ENCODE measurements around the gene MESP1. TPM values are rescaled to one million over a fixed set of nuclear protein-coding genes. Genes with fewer than 3 reads are reported as not detected.

MESP1 gene
- polyA plus RNA-seq, 1 donor (not counting 4 experiments of a cell fraction or from before 2014, with no cell fraction given): not detected

- no peak overlapping the region for H2AFZ ChIP-seq (ENCODE audit: control insufficient read depth, low read length)
- no peak for FAIRE-seq
- H4K20me1 ChIP-seq (ENCODE audit: control insufficient read depth, extremely low read depth, insufficient read depth, low read length): no peaks in the 10 kb centered on the region
- peaks cover 4% of the 10 kb centered on the region for H3K4me1 ChIP-seq (ENCODE audit: control insufficient read depth, extremely low read depth, insufficient read depth, low read length)
- TF ChIP-seq EZH2 (IDR thresholded peaks at IDR 0.05; ENCODE audit: low read length): no peak
- TF ChIP-seq CTCF (optimal IDR thresholded peaks at IDR 0.05 in 1 of 3, IDR thresholded peaks at IDR 0.05 in 1 of 3, conservative IDR thresholded peaks at IDR 0.05 in 1 of 3; ENCODE audit: extremely low read depth in 1 of 3, insufficient read depth in 2 of 3, low read length in 3 of 3): no peak
- no peaks in the 10 kb centered on the region for H3K36me3 ChIP-seq (ENCODE audit: control insufficient read depth in 2 of 2, extremely low read depth in 1 of 2, insufficient read depth in 2 of 2, low read length in 2 of 2)
- H3K9me1 ChIP-seq (ENCODE audit: control insufficient read depth, extremely low read depth, insufficient read depth, low read length): no peaks in the 10 kb centered on the region
- peaks cover 7% of the 10 kb centered on the region for H3K27me3 ChIP-seq (ENCODE audit: control insufficient read depth, extremely low read depth, insufficient read depth, low read length)
- no peak overlapping the region for H3K4me3 ChIP-seq (ENCODE audit: control insufficient read depth in 2 of 3, extremely low read depth in 1 of 3, insufficient read depth in 2 of 3, low read depth in 1 of 3, low read length in 3 of 3)
- H3K9me3 ChIP-seq (ENCODE audit: control insufficient read depth, low read depth, low read length): no peaks in the 10 kb centered on the region
- dilution Hi-C loops (cut with MboI; ENCODE audit: extremely low pct_ligation_motif_present, low sequenced_read_pairs): no loop called here
- H3K79me2 ChIP-seq (ENCODE audit: control insufficient read depth, insufficient read depth, low read length): no peaks in the 10 kb centered on the region
- no peak overlapping the region for H3K27ac ChIP-seq (ENCODE audit: control insufficient read depth, insufficient read depth, low read length)
- no peak for DNase-seq (ENCODE audit: low read depth, low spot score)
- H3K4me2 ChIP-seq (ENCODE audit: control insufficient read depth, extremely low read depth, insufficient read depth, low read depth, low read length): no peak overlapping the region
- H3K9ac ChIP-seq (ENCODE audit: control insufficient read depth, extremely low read depth, insufficient read depth, low read length): no peak overlapping the region
Observed at GRCh38 chr15:89747708-89748682, 3.1 kb downstream of the MESP1 start.

- H4K20me1 ChIP-seq (ENCODE audit: control insufficient read depth, extremely low read depth, insufficient read depth, low read length): no peaks in the 10 kb centered on the region
- no peaks in the 10 kb centered on the region for H3K9me1 ChIP-seq (ENCODE audit: control insufficient read depth, extremely low read depth, insufficient read depth, low read length)
- FAIRE-seq (no peak), DNase-seq (ENCODE audit: low read depth, low spot score) (no peak)
- peaks cover 3% of the 10 kb centered on the region for H3K4me1 ChIP-seq (ENCODE audit: control insufficient read depth, extremely low read depth, insufficient read depth, low read length)
- peaks cover 7% of the 10 kb centered on the region for H3K27me3 ChIP-seq (ENCODE audit: control insufficient read depth, extremely low read depth, insufficient read depth, low read length)
- H3K36me3 ChIP-seq (ENCODE audit: control insufficient read depth in 2 of 2, extremely low read depth in 1 of 2, insufficient read depth in 2 of 2, low read length in 2 of 2): no peaks in the 10 kb centered on the region
- H3K9ac ChIP-seq (ENCODE audit: control insufficient read depth, extremely low read depth, insufficient read depth, low read length): no peak overlapping the region
- no peak overlapping the region for H2AFZ ChIP-seq (ENCODE audit: control insufficient read depth, low read length)
- no peaks in the 10 kb centered on the region for H3K79me2 ChIP-seq (ENCODE audit: control insufficient read depth, insufficient read depth, low read length)
- H3K9me3 ChIP-seq (ENCODE audit: control insufficient read depth, low read depth, low read length): no peaks in the 10 kb centered on the region
- no peak overlapping the region for H3K27ac ChIP-seq (ENCODE audit: control insufficient read depth, insufficient read depth, low read length)
- TF ChIP-seq EZH2 (IDR thresholded peaks at IDR 0.05; ENCODE audit: low read length) (no peak), CTCF (optimal IDR thresholded peaks at IDR 0.05 in 1 of 3, IDR thresholded peaks at IDR 0.05 in 1 of 3, conservative IDR thresholded peaks at IDR 0.05 in 1 of 3; ENCODE audit: extremely low read depth in 1 of 3, insufficient read depth in 2 of 3, low read length in 3 of 3) (no peak)
- no peak overlapping the region for H3K4me3 ChIP-seq (ENCODE audit: control insufficient read depth in 2 of 3, extremely low read depth in 1 of 3, insufficient read depth in 2 of 3, low read depth in 1 of 3, low read length in 3 of 3)
- dilution Hi-C loops (cut with MboI; ENCODE audit: extremely low pct_ligation_motif_present, low sequenced_read_pairs): no loop called here
- no peak overlapping the region for H3K4me2 ChIP-seq (ENCODE audit: control insufficient read depth, extremely low read depth, insufficient read depth, low read depth, low read length)
Observed at GRCh38 chr15:89746386-89746780, 4.7 kb downstream of the MESP1 start.
